ENCODE data around the gene ETS2.

The ETS2 gene

GRCh38 chr21:38850277-38850951, 44.7 kb downstream of the ETS2 start:
- no peak overlapping the region for H3K4me3 ChIP-seq (ENCODE audit: low read length)
- DNase-seq (ENCODE audit: low read depth) = no peak
- no peak for TF ChIP-seq CTCF (IDR thresholded peaks at IDR 0.05; ENCODE audit: insufficient read depth, low read depth, low read length, missing control alignments)

GRCh38 chr21:38851101-38851500, 45.4 kb downstream of the ETS2 start:
- no peak overlapping the region for H3K4me3 ChIP-seq (ENCODE audit: low read length)
- TF ChIP-seq CTCF (IDR thresholded peaks at IDR 0.05; ENCODE audit: insufficient read depth, low read depth, low read length, missing control alignments) = no peak
- no peak for DNase-seq (ENCODE audit: low read depth)

- H3K4me3 ChIP-seq (ENCODE audit: low read length) = no peak overlapping the region
- peak; percentile 74 for DNase-seq (ENCODE audit: low read depth)
- no peak for TF ChIP-seq CTCF (IDR thresholded peaks at IDR 0.05; ENCODE audit: insufficient read depth, low read depth, low read length, missing control alignments)
Observed at GRCh38 chr21:38852278-38852677, 46.5 kb downstream of the ETS2 start.

- TF ChIP-seq CTCF (IDR thresholded peaks at IDR 0.05; ENCODE audit: insufficient read depth, low read depth, low read length, missing control alignments) = no peak
- DNase-seq (ENCODE audit: low read depth) = no peak
- H3K4me3 ChIP-seq (ENCODE audit: low read length) = no peak overlapping the region
Observed at GRCh38 chr21:38852708-38853107, 47.0 kb downstream of the ETS2 start.

GRCh38 chr21:38853421-38853919, 47.7 kb downstream of the ETS2 start:
- no peak for TF ChIP-seq CTCF (IDR thresholded peaks at IDR 0.05; ENCODE audit: insufficient read depth, low read depth, low read length, missing control alignments)
- DNase-seq (ENCODE audit: low read depth) = peak; percentile 97
- H3K4me3 ChIP-seq (ENCODE audit: low read length) = no peak overlapping the region

GRCh38 chr21:38857152-38857825, 51.6 kb downstream of the ETS2 start:
- H3K4me3 ChIP-seq (ENCODE audit: low read length) = no peak overlapping the region
- no peak for TF ChIP-seq CTCF (IDR thresholded peaks at IDR 0.05; ENCODE audit: insufficient read depth, low read depth, low read length, missing control alignments)
- no peak for DNase-seq (ENCODE audit: low read depth)

Data from epithelial cell of esophagus (primary cell).